GM21825 (cell line): Measurements from ENCODE around the gene KDM6A.
"Not testable (repeated sequence)": the region's sequence is repeated elsewhere in the genome, so short reads cannot be mapped to it uniquely, and the experiment has no call there.

Experiments used
- ATAC-seq: cut with Tn5 transposase; IDR thresholded peaks from one replicate; pipeline ENCODE4 v1.9.1; 2021; ENCODE audit warnings: mild to moderate bottlenecking, moderate library complexity; ENCODE audit not compliant: unreplicated experiment

KDM6A gene

GRCh38 chrX:45068569-45068968, 195.6 kb downstream of the KDM6A start:
- no peak for ATAC-seq

DNA sequence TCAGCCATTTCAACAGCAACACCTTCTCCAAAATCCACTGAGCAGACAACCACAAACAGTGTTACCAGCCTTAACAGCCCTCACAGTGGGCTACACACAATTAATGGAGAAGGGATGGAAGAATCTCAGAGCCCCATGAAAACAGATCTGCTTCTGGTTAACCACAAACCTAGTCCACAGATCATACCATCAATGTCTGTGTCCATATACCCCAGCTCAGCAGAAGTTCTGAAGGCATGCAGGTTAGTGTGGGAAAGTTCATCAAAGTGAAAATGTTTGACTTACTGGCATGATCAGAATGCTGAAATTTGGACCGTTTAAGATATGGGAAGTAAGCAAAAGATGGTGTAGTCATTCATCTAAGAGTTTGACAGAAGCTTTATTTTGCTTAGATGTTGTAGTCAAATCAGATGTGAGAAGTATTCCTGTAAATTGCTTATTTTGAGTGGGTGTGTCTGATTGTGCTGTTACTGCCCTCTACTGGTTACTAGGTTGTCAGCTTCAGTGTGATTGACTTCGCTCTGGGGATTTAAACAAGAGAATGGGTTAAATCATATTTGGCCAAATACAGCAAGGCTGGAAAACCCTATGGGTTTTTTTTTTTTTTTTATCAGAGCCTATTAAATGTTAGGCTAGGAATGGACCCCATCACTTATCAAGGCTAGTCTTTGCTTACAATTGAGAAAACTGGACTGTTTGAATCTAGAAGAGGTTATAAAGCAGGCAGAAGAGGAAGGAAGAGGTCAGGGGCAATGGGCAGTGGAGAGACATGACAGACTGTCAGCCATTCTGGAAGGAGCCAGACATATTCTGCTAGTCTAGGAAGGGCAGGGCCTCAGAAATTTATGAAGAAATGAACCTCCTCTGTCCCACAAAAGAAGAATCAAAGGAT, 197.4 kb downstream of the KDM6A start:
- no peak for ATAC-seq

GRCh38 chrX:45073011-45073410, 200.0 kb downstream of the KDM6A start:
- not testable (repeated sequence) for ATAC-seq

DNA sequence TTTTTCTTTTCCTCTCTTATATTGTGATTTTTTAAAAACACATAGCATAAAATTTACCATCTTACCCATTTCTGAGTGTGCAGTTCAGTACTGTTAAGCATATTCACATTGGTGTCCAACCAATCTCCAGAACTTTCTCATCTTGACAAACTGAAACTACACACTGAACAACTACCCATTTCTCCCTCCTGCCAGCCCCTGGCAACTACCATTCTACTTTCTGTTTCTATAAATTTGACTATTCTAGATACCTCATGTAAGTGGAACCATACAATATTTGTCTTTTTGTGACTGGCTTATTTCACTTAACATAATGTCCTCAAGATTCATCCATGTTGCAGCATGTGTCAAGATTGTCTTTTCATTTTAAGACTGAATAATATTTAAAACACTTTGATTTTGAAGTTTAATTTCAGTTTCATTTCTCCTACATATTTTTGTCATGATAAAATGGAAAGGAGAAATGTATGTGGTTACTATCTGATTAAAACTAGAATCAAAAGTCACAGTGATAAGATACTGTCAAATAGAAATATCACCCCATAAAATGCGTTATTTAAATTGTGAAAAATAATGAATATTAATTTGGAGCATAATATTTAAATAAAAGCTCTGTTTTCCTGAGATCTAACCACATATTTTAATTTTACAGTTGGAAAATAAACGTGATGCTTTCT, 204.9 kb downstream of the KDM6A start:
- ATAC-seq = peak; percentile 88

DNA sequence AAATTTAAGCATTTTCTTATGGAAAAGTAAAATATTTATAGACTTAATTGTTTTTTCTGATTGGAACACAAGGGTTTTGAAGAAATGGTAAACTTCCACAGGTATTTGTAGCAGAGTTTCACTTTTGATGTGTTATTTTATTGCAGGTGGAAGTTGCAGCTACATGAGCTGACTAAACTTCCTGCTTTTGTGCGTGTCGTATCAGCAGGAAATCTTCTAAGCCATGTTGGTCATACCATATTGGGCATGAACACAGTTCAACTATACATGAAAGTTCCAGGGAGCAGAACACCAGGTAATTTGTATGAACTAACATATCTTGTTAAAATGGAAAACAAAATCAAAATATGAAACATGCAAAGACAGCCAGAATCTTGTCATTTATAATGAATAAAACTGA, 210.3 kb downstream of the KDM6A start:
- no peak for ATAC-seq

DNA sequence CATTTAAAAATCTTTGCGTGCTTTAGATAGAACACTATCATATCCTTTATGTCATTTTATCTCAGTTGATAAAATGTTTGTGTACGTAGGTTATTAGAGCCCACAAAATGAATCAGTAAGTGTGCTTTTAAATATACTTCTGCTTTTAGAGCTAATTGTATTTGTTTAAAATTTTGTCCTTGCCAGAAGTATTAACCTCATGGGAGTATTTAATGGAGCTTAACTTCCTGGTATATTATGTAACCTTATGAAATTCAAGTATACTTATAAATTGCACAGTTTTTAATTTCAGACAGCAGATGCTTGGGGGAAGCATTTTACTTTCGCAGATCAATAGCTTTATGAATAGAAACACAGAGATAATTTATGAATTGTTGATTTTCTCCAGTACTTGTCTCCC, 237.5 kb downstream of the KDM6A start:
- ATAC-seq = no peak

GRCh38 chrX:45126158-45126557, 253.2 kb downstream of the KDM6A start:
- ATAC-seq = no peak

GRCh38 chrX:45128896-45129454, 256.0 kb downstream of the KDM6A start:
- ATAC-seq = no peak

DNA sequence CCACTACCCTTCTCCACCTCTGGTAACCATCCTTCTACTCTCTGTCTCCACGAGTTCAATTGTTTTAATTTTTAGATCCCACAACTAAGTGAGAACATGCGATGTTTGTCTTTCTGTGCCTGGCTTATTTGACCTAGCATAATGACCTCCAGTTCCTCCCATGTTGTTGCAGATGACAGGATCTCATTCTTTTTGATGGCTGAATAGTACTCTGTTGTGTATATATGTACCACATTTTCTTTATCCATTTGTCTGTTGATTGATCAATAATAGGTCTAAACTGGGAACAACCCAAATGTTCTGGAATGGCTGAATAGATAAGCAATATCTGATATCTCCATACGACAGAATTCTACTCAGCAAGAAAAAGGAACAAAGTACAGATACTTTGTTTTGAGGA, 260.5 kb downstream of the KDM6A start:
- ATAC-seq = no peak

GRCh38 chrX:45134315-45134731, 261.3 kb downstream of the KDM6A start:
- no peak for ATAC-seq

DNA sequence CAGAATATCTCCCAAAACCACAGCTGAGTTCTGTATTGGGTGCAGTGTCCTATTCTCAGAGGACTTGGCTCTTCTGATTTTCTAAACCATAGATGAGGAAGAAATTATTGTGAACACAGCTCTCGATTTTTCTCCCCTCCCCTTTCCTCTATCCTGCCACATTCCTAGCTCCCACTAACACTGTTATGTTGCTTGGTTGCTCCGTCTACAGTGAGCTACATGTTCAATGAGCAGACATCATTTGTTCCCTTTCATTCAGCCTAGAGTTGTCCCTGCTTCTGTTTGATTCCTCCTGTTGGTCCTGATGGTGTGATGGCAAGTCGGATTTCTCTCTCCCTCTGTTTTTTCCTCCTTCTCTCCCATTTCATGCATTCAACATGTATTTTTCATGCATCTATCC, 261.8 kb downstream of the KDM6A start:
- no peak for ATAC-seq

DNA sequence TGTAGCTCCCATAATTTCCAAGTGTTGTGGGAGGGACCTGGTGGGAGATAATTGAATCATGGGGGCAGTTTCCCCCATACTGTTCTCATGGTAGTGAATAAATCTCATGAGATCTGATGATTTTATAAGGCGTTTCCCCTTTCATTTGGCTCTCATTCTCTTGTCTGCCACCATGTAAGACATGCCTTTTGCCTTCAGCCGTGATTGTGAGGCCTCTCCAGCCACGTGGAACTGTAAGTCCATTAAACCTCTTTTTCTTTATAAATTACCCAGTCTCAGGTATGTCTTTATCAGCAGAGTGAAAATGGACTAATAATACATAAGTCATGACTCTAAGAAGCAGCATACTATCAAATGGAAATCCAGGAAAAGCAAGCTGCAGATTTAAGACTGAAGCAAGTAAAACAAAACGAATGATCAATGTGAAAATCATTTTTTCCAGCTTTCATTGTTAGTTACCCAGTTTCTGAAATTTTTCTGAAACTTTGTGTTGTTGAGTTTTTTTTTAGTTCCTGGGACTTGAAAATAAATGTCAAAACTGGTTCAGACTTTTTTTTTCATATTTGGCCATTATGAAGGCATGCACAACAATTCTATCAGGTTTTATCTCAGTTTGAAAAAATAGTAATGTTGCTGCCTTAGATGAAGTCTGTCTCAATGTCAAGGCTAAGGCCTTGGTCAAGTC, 262.5 kb downstream of the KDM6A start:
- not testable (repeated sequence) for ATAC-seq

- ATAC-seq = no peak
Observed at GRCh38 chrX:45137531-45137930, 264.5 kb downstream of the KDM6A start.

DNA sequence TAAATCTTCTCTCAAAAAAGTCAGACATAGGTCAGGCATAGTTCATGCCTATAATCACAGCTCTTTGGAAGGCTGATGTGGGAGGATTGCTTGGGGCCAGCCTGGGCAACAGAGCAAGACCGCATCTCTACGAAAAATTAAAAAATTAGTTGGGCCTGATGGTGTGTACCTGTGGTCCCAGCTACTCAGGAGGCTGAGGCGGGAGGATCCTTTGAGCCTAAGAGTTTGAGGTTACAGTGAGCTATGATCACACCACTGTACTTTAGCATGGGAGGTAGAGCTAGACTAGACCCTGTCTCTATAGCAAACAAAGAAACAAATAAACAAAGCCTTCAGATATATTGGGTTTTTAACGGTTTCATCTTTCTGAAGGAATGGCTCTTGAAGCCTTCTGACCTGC, 265.5 kb downstream of the KDM6A start:
- ATAC-seq = no peak

GRCh38 chrX:45140812-45141211, 267.8 kb downstream of the KDM6A start:
- ATAC-seq = no peak

GRCh38 chrX:45142185-45142584, 269.2 kb downstream of the KDM6A start:
- ATAC-seq = no peak

DNA sequence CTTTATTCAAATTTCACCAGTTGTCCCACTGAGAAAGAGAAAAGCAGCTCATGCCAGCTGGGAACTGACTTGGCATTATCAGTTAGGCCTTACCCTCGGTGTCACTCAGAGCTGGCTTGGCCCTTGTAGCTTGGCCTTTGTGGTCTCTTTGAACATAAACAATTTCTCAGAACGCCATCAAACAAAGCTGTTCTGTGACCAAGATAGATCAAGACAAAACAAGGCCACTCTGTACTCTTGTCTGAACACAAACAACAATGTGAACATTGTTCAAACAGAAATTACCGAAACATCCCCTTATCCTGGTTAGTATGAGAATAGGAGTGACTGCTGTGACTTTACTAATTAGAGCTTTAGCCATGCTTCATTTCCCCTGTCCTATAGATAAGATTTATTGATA, 270.5 kb downstream of the KDM6A start:
- ATAC-seq = no peak

GRCh38 chrX:45145492-45146215, 272.7 kb downstream of the KDM6A start:
- ATAC-seq = no peak

GRCh38 chrX:45150821-45151220, 277.8 kb downstream of the KDM6A start:
- ATAC-seq = no peak

DNA sequence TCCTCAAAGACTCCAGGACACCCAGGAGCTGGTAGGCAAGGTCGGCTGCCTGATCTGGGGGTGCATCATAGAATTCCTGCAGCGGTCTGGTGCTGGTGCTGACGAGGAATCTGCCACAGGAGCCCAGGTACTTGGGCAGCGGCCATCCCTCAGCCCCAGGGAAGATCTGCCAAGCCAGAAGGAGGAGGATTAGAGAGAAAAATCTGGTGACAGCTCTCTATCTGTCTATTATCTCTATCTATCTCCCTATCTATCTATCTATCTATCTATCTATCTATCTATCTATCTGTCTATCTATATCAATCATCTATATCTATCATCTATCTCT, 281.0 kb downstream of the KDM6A start:
- ATAC-seq = no peak

DNA sequence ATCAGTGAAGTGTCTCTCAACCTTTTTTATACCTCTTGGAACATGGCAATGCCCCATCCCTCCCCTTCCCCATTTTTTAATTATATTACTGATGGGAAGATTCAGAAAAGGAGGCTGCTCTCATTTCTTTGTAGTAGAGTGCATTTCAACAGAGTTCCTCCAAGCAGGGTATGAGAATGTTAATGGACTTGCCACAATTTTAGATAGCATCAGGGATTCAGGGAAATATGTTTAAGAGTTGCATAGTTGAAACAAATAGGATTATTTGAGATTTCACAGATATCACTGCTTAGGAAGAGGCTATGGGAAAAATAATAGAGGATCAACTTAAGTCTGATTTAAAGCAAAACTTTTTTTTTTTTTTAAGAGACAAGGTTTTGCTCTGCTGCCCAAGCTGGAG, 281.5 kb downstream of the KDM6A start:
- no peak for ATAC-seq
